H1 (cell line): Measurements from ENCODE around the gene STRADB. TPM values are rescaled to one million over a fixed set of nuclear protein-coding genes. Genes with fewer than 3 reads are reported as not detected.

Experiments
- CTCF ChIA-PET: fragments of 300-600 bp; sonication (Branson Sonifier 250); formaldehyde crosslinking; loops from one replicate; lab custom pipeline; 2021; ENCODE audit not compliant: partially characterized antibody; lab: Charles Lee
- POLR2A ChIA-PET: fragments of 300-600 bp; sonication (Branson Sonifier 250); formaldehyde crosslinking; loops from one replicate; lab custom pipeline; 2021; ENCODE audit warnings: inconsistent platforms; ENCODE audit not compliant: partially characterized antibody; lab: Charles Lee
- DNase-seq, 2 experiments: peaks; one replicate each; pipeline versions ENCODE4 v3.0.0 to v3.0.0-alpha.2; 2010 to 2022; ENCODE audit warnings: low spot score in 2 of 2, low read depth in 1 of 2, mixed read lengths in 1 of 2
- FAIRE-seq: peaks from 2 replicates; lab custom pipeline; 2011; peaks lifted over from hg19 to GRCh38; lab: Jason Lieb, UNC
- H2AFZ ChIP-seq: 2 replicates; pipeline ENCODE4 v1.8.1; 2012; ENCODE audit warnings: low read length, inconsistent platforms
- H2AK5ac ChIP-seq: 2 replicates; pipeline ENCODE4 v1.6.1; 2013; ENCODE audit warnings: low read depth, low read length
- H2BK120ac ChIP-seq: replicated peaks from 2 replicates; pipeline ENCODE3; 2013; ENCODE audit warnings: low read depth, low read length, inconsistent platforms
- H2BK12ac ChIP-seq: 2 replicates; pipeline ENCODE4 v1.6.1; 2013; ENCODE audit warnings: low read depth, low read length
- H2BK15ac ChIP-seq: 2 replicates; pipeline ENCODE4 v1.6.1; 2013; ENCODE audit warnings: low read length
- H2BK20ac ChIP-seq: 2 replicates; pipeline ENCODE4 v1.6.1; 2013; ENCODE audit warnings: low read length
- H2BK5ac ChIP-seq: 2 replicates; pipeline ENCODE4 v1.6.1; 2013; ENCODE audit warnings: low read depth, low read length
- H3K14ac ChIP-seq: 2 replicates; pipeline ENCODE4 v1.6.1; 2013; ENCODE audit warnings: inconsistent platforms; ENCODE audit not compliant: insufficient read length
- H3K18ac ChIP-seq: 2 replicates; pipeline ENCODE4 v1.6.1; 2013; ENCODE audit warnings: low read length; ENCODE audit errors: extremely low read depth
- H3K23ac ChIP-seq: 2 replicates; pipeline ENCODE4 v1.6.1; 2013; ENCODE audit warnings: inconsistent platforms; ENCODE audit not compliant: insufficient read length
- H3K23me2 ChIP-seq: 2 replicates; pipeline ENCODE4 v1.6.1; 2013; ENCODE audit warnings: low read depth, low read length
- H3K27ac ChIP-seq: 2 replicates; pipeline ENCODE4 v1.6.1; 2011; ENCODE audit warnings: low read depth, low read length, inconsistent platforms
- H3K27me3 ChIP-seq, 4 experiments: replicated peaks in 1 of 4; 1 replicate in 1 of 4; 2 replicates in 3 of 4; pipeline versions ENCODE4 v1.6.1 to v1.8.1; 2011 to 2013; ENCODE audit warnings: low read length in 3 of 4, mild to moderate bottlenecking in 3 of 4, inconsistent platforms in 2 of 4, mixed read lengths in 2 of 4, moderate library complexity in 1 of 4; ENCODE audit not compliant: control insufficient read depth in 3 of 4, insufficient read depth in 3 of 4; ENCODE audit errors: extremely low read depth in 1 of 4
- H3K36me3 ChIP-seq, 4 experiments: 2 replicates each; pipeline versions ENCODE4 v1.6.1 to v1.8.1; 2011 to 2013; ENCODE audit warnings: mild to moderate bottlenecking in 4 of 4, low read length in 3 of 4, moderate library complexity in 2 of 4, control low read depth in 1 of 4, inconsistent platforms in 1 of 4; ENCODE audit not compliant: insufficient read depth in 4 of 4, control insufficient read depth in 2 of 4
- H3K4ac ChIP-seq: replicated peaks from 2 replicates; pipeline ENCODE3; 2013; ENCODE audit warnings: low read length, low read depth, mixed read lengths, inconsistent platforms; ENCODE audit not compliant: insufficient read length
- H3K4me1 ChIP-seq, 4 experiments: replicated peaks in 1 of 4; 1 replicate in 1 of 4; 2 replicates in 3 of 4; pipeline versions ENCODE4 v1.6.1 to v1.8.1; 2011 to 2013; ENCODE audit warnings: low read length in 3 of 4, inconsistent platforms in 2 of 4, mixed read lengths in 1 of 4; ENCODE audit not compliant: insufficient read depth in 4 of 4, control insufficient read depth in 3 of 4
- H3K4me2 ChIP-seq, 2 experiments: 2 replicates each; pipeline versions ENCODE4 v1.6.1 to v1.8.1; 2011 to 2013; ENCODE audit warnings: low read depth in 2 of 2, low read length in 2 of 2, control low read depth in 1 of 2, inconsistent platforms in 1 of 2, mild to moderate bottlenecking in 1 of 2; ENCODE audit not compliant: insufficient read depth in 1 of 2
- H3K4me3 ChIP-seq, 4 experiments: fragments of 200-600, 300-600 bp in 1 of 4; sonication (generic), shearing (Covaris generic), sonication (Bioruptor Twin) in 1 of 4; 2 replicates each; pipeline versions ENCODE4 v1.5.1 to v1.8.1; 2011 to 2016; ENCODE audit warnings: low read length in 4 of 4, low read depth in 3 of 4, control low read depth in 2 of 4, inconsistent platforms in 2 of 4, mild to moderate bottlenecking in 2 of 4, mixed read lengths in 1 of 4, moderate library complexity in 1 of 4; ENCODE audit not compliant: insufficient read depth in 2 of 4; ENCODE audit errors: extremely low read depth in 1 of 4
- H3K56ac ChIP-seq: replicated peaks from 2 replicates; pipeline ENCODE3; 2013; ENCODE audit warnings: low read depth, mild to moderate bottlenecking, mixed read lengths, low read length, inconsistent platforms; ENCODE audit not compliant: insufficient read length
- H3K79me1 ChIP-seq: 2 replicates; pipeline ENCODE4 v1.6.1; 2013; ENCODE audit warnings: low read depth, low read length, control low read depth
- H3K79me2 ChIP-seq, 2 experiments: 2 replicates each; pipeline versions ENCODE4 v1.6.1 to v1.8.1; 2012 to 2013; ENCODE audit warnings: low read length in 2 of 2, mild to moderate bottlenecking in 2 of 2, inconsistent platforms in 1 of 2; ENCODE audit not compliant: insufficient read depth in 2 of 2, control insufficient read depth in 1 of 2
- H3K9ac ChIP-seq, 4 experiments: replicated peaks in 1 of 4; 1 replicate in 1 of 4; 2 replicates in 3 of 4; pipeline versions ENCODE4 v1.6.1 to v1.8.1; 2011 to 2013; ENCODE audit warnings: low read depth in 3 of 4, low read length in 3 of 4, control low read depth in 2 of 4, mild to moderate bottlenecking in 2 of 4, moderate library complexity in 2 of 4, inconsistent platforms in 1 of 4; ENCODE audit errors: extremely low read depth in 1 of 4
- H3K9me3 ChIP-seq, 2 experiments: 2 replicates each; pipeline versions ENCODE4 v1.6.1 to v1.8.1; 2012 to 2013; ENCODE audit warnings: mild to moderate bottlenecking in 2 of 2, moderate library complexity in 2 of 2, control low read depth in 1 of 2, inconsistent platforms in 1 of 2, low read depth in 1 of 2, low read length in 1 of 2, mixed read lengths in 1 of 2; ENCODE audit not compliant: insufficient read depth in 2 of 2
- H4K20me1 ChIP-seq, 2 experiments: replicated peaks in 1 of 2; 2 replicates each; pipeline versions ENCODE3 to v1.8.1; 2011 to 2013; ENCODE audit warnings: inconsistent platforms in 2 of 2, low read length in 2 of 2, mild to moderate bottlenecking in 1 of 2; ENCODE audit not compliant: insufficient read depth in 2 of 2, control insufficient read depth in 1 of 2
- H4K5ac ChIP-seq: 2 replicates; pipeline ENCODE4 v1.6.1; 2013; ENCODE audit warnings: low read length, low read depth, mixed read lengths, inconsistent platforms; ENCODE audit not compliant: insufficient read length
- H4K8ac ChIP-seq: 2 replicates; pipeline ENCODE4 v1.8.0; 2013; ENCODE audit warnings: mild to moderate bottlenecking, moderate library complexity, low read length, inconsistent platforms; ENCODE audit not compliant: insufficient read depth; ENCODE audit errors: extremely low read depth
- H4K91ac ChIP-seq: replicated peaks from 2 replicates; pipeline ENCODE3; 2013; ENCODE audit warnings: low read length, mixed read lengths, inconsistent platforms; ENCODE audit not compliant: insufficient read length
- BCL11A ChIP-seq, 2 experiments: IDR thresholded peaks; one replicate each; pipeline ENCODE4 v1.6.1; 2011; ENCODE audit warnings: low read depth in 2 of 2, low read length in 2 of 2, mild to moderate bottlenecking in 2 of 2
- JUN ChIP-seq: IDR thresholded peaks from 2 replicates; pipeline ENCODE4 v1.6.1; 2011; ENCODE audit warnings: low read depth, mild to moderate bottlenecking, improper control_type of control experiment, low read length
- KDM1A ChIP-seq: fragments of 200-600, 300-600 bp; sonication (generic); IDR thresholded peaks from 2 replicates; pipeline ENCODE4 v1.7.1; 2016; ENCODE audit warnings: mild to moderate bottlenecking, low read length, borderline replicate concordance
- TEAD4 ChIP-seq: IDR thresholded peaks from 2 replicates; pipeline ENCODE4 v1.6.1; 2012; ENCODE audit warnings: low read depth, low read length, inconsistent platforms, mixed read lengths
- WGBS, 2 experiments: shearing (Covaris generic) in 1 of 2; methylation state at CpG; one replicate each; pipeline versions ENCODE4 v1.1.6 to v1.1.7; 2013 to 2015; ENCODE audit warnings: low lambda C conversion rate in 2 of 2, mixed read lengths in 2 of 2, inconsistent platforms in 1 of 2, low coverage in 1 of 2, missing lambda C conversion rate in 1 of 2; ENCODE audit not compliant: insufficient replicate concordance in 2 of 2, insufficient coverage in 1 of 2, insufficient read length in 1 of 2; ENCODE audit errors: extremely low coverage in 1 of 2, missing lambda C conversion rate in 1 of 2; 5-methylcytosine and 5-hydroxymethylcytosine counted together
- polyA plus RNA-seq, 7 experiments: library from polyadenylated mRNA; depleted of rRNA in 3 of 7; stranded (reverse) in 5 of 7; unstranded in 2 of 7; fragments of >200 nt in 5 of 7; fragments of 200-250 nt in 2 of 7; gene quantifications; 1 replicate in 5 of 7; 2 replicates in 1 of 7; 4 replicates in 1 of 7; pipeline versions ENCODE4 v1.2.1 to v1.2.3, GENCODE V29; 2011 to 2013; ENCODE audit warnings: missing spikeins in 2 of 7, mixed read lengths in 2 of 7
- total RNA-seq: library from RNA; stranded (reverse); fragmentation: NEBNext Ultra II Directional; extraction: Animal tissue kit (Norgen Biotek cat#: 25700); gene quantifications from 2 replicates; pipeline ENCODE4 v1.2.1, GENCODE V29; 2021
- TF ChIP-seq, protein P1 (sequence below): IDR thresholded peaks from 2 replicates; pipeline ENCODE4 v1.6.1; 2012; ENCODE audit warnings: inconsistent platforms

The STRADB gene
- total and polyA plus RNA-seq, 2 of the 8 experiments (the other 6 are each of a cell fraction or from before 2014, with no cell fraction given): 20.9 to 34.9 TPM

DNA sequence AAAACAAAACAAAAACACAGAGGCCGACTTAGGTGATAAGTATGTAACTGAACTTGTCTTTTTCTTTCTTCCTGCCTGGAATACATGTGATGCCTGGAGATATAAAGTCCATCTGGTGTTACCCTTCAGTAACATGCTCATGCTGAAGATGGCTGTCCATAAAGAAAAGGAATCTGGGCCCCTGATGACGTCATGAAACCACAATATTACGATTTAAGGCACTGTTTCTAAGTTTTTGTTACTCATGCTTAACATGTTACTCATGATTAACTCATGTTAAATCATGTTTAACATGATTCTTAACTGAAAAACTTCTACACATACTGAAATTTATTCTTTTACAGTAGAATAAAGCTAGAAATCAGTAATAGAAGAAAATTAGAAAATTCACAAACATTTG lies 49.0 kb downstream of the STRADB start:
- Histone ChIP-seq H3K4me1 (no peaks in the 10 kb centered on the region), H3K79me1 (no peaks in the 10 kb centered on the region), H2AFZ (no peak overlapping the region), H3K27me3 (no peaks in the 10 kb centered on the region), H2BK12ac (no peak overlapping the region), H3K4me2 (no peak overlapping the region), H3K27ac (no peak overlapping the region), H3K9me3 (0 out of 4 replicates have a peak, but pooled peaks cover 0 to 3% of the 10 kb centered on the region in 2 experiments), H2BK120ac (no peak overlapping the region), H2BK5ac (no peak overlapping the region), H3K14ac (no peak overlapping the region), H3K36me3 (no peaks in the 10 kb centered on the region), H2BK15ac (no peak overlapping the region), H4K5ac (no peak overlapping the region), H3K4ac (no peak overlapping the region), H3K4me3 (no peak overlapping the region), H3K18ac (no peak overlapping the region), H3K23me2 (no peaks in the 10 kb centered on the region), H4K91ac (no peak overlapping the region), H2BK20ac (no peak overlapping the region), H3K56ac (no peak overlapping the region), H3K79me2 (no peaks in the 10 kb centered on the region), H4K8ac (no peak overlapping the region), H3K23ac (no peak overlapping the region), H4K20me1 (peaks cover 0 to 1% of the 10 kb centered on the region in 2 experiments), H3K9ac (no peak overlapping the region), H2AK5ac (no peak overlapping the region)
- FAIRE-seq: no peak
- POLR2A ChIA-PET: no interaction called here
- CTCF ChIA-PET: interaction anchor here (0.6 kb wide), 2 partner anchors 137 to 209 kb away, joined by 3 read pairs; no protein-coding TSS in a partner anchor
- TF ChIP-seq JUN (no peak), KDM1A (no peak), BCL11A (IDR thresholded peaks at IDR 0.05; ENCODE audit: low read depth in 2 of 2, low read length in 2 of 2) (no peak), TEAD4 (no peak)
- TF ChIP-seq, protein P1, sequence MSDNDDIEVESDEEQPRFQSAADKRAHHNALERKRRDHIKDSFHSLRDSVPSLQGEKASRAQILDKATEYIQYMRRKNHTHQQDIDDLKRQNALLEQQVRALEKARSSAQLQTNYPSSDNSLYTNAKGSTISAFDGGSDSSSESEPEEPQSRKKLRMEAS: no peak
- no peak for DNase-seq
- WGBS, 2 experiments: 91% methylated on average over 3 of the region's 3 CpGs; no CpG with 5 or more reads in 1 of the 2 experiments
